ENCODE measurements around the gene GSG1L.

The GSG1L gene

GRCh38 chr16:27859020-27859419 lies 204.5 kb downstream of the GSG1L start:
- Histone ChIP-seq H3K27me3 (ENCODE audit: low read length) (no peaks in the 10 kb centered on the region), H3K9me2 (replicated peaks; ENCODE audit: insufficient read depth, low read length) (no peaks in the 10 kb centered on the region), H4K20me1 (ENCODE audit: low read depth, low read length) (no peaks in the 10 kb centered on the region), H3K79me2 (ENCODE audit: insufficient read depth, low read length) (no peaks in the 10 kb centered on the region), H3K36me3 (ENCODE audit: low read length) (no peaks in the 10 kb centered on the region), H3K9me3 (ENCODE audit: insufficient read depth, low read length) (no peaks in the 10 kb centered on the region), H3K4me3 (ENCODE audit: insufficient read depth, low read length, poor library complexity, severe bottlenecking) (no peak overlapping the region), H3K4me2 (ENCODE audit: low read depth, low read length, poor library complexity, severe bottlenecking) (no peak overlapping the region), H3K27ac (ENCODE audit: low read depth, low read length) (no peak overlapping the region), H2AFZ (ENCODE audit: low read depth, low read length, severe bottlenecking) (no peak overlapping the region), H3K9ac (ENCODE audit: low read length) (no peak overlapping the region), H3F3A (ENCODE audit: insufficient read depth) (no peaks in the 10 kb centered on the region)
- peak; percentile 21 for TF ChIP-seq CTCF (IDR thresholded peaks at IDR 0.05; ENCODE audit: insufficient read depth, low read length, poor library complexity, severe bottlenecking)
- no peak for TF ChIP-seq EZH2phosphoT487 (conservative IDR thresholded peaks at IDR 0.05; ENCODE audit: low read length)

GRCh38 chr16:27853651-27854050 lies 209.9 kb downstream of the GSG1L start:
- TF ChIP-seq CTCF (IDR thresholded peaks at IDR 0.05; ENCODE audit: insufficient read depth, low read length, poor library complexity, severe bottlenecking) = no peak
- no peak for TF ChIP-seq EZH2phosphoT487 (conservative IDR thresholded peaks at IDR 0.05; ENCODE audit: low read length)
- peak overlapping the region; percentile 31 for H3K4me2 ChIP-seq (ENCODE audit: low read depth, low read length, poor library complexity, severe bottlenecking)
- H3K9ac ChIP-seq (ENCODE audit: low read length) = no peak overlapping the region
- H3K9me2 ChIP-seq (replicated peaks; ENCODE audit: insufficient read depth, low read length) = no peaks in the 10 kb centered on the region
- H3K4me3 ChIP-seq (ENCODE audit: insufficient read depth, low read length, poor library complexity, severe bottlenecking) = no peak overlapping the region
- no peak overlapping the region for H2AFZ ChIP-seq (ENCODE audit: low read depth, low read length, severe bottlenecking)
- H3K9me3 ChIP-seq (ENCODE audit: insufficient read depth, low read length) = no peaks in the 10 kb centered on the region
- H3K36me3 ChIP-seq (ENCODE audit: low read length) = no peaks in the 10 kb centered on the region
- H3K27me3 ChIP-seq (ENCODE audit: low read length) = no peaks in the 10 kb centered on the region
- H3F3A ChIP-seq (ENCODE audit: insufficient read depth) = no peaks in the 10 kb centered on the region
- H3K79me2 ChIP-seq (ENCODE audit: insufficient read depth, low read length) = no peaks in the 10 kb centered on the region
- no peak overlapping the region for H3K27ac ChIP-seq (ENCODE audit: low read depth, low read length)
- H4K20me1 ChIP-seq (ENCODE audit: low read depth, low read length) = no peaks in the 10 kb centered on the region

GRCh38 chr16:27853101-27853500 lies 210.4 kb downstream of the GSG1L start:
- Histone ChIP-seq H3K27me3 (ENCODE audit: low read length) (no peaks in the 10 kb centered on the region), H3K4me2 (ENCODE audit: low read depth, low read length, poor library complexity, severe bottlenecking) (peak overlapping the region; percentile 31), H3K4me3 (ENCODE audit: insufficient read depth, low read length, poor library complexity, severe bottlenecking) (no peak overlapping the region), H4K20me1 (ENCODE audit: low read depth, low read length) (no peaks in the 10 kb centered on the region), H3F3A (ENCODE audit: insufficient read depth) (no peaks in the 10 kb centered on the region), H3K9ac (ENCODE audit: low read length) (no peak overlapping the region), H3K9me3 (ENCODE audit: insufficient read depth, low read length) (no peaks in the 10 kb centered on the region), H3K36me3 (ENCODE audit: low read length) (no peaks in the 10 kb centered on the region), H3K79me2 (ENCODE audit: insufficient read depth, low read length) (no peaks in the 10 kb centered on the region), H3K27ac (ENCODE audit: low read depth, low read length) (no peak overlapping the region), H2AFZ (ENCODE audit: low read depth, low read length, severe bottlenecking) (no peak overlapping the region), H3K9me2 (replicated peaks; ENCODE audit: insufficient read depth, low read length) (no peaks in the 10 kb centered on the region)
- no peak for TF ChIP-seq CTCF (IDR thresholded peaks at IDR 0.05; ENCODE audit: insufficient read depth, low read length, poor library complexity, severe bottlenecking)
- no peak for TF ChIP-seq EZH2phosphoT487 (conservative IDR thresholded peaks at IDR 0.05; ENCODE audit: low read length)
